BJ (cell line): ENCODE measurements around the gene PDIA5. TPM values are rescaled to one million over a fixed set of nuclear protein-coding genes. Genes with fewer than 3 reads are reported as not detected.

Source experiments
- CTCF ChIA-PET: fragments of 350-600 bp; formaldehyde crosslinking; extraction: SDS; loops from one replicate; lab custom pipeline; 2021; ENCODE audit warnings: antibody characterized with exemption, inconsistent platforms; lab: Yijun Ruan, JAX
- POLR2A ChIA-PET: fragments of 300-600 bp; sonication (Branson Sonifier 250); formaldehyde crosslinking; extraction: SDS; loops from one replicate; lab custom pipeline; 2021; ENCODE audit warnings: antibody characterized with exemption; lab: Charles Lee
- DNase-seq: peaks from one replicate; pipeline ENCODE4 v3.0.0-alpha.2; 2011; ENCODE audit warnings: low read depth
- H3K27me3 ChIP-seq: 2 replicates; pipeline ENCODE4 v1.6.0; 2011; ENCODE audit warnings: low read length; ENCODE audit not compliant: control insufficient read depth, insufficient read depth
- H3K36me3 ChIP-seq: 2 replicates; pipeline ENCODE4 v1.5.1; 2011; ENCODE audit warnings: low read length; ENCODE audit not compliant: control insufficient read depth, insufficient read depth
- H3K4me3 ChIP-seq: 2 replicates; pipeline ENCODE4 v1.5.1; 2011; ENCODE audit warnings: low read depth, mild to moderate bottlenecking, control low read depth, low read length
- CTCF ChIP-seq: IDR thresholded peaks from 2 replicates; pipeline ENCODE4 v1.5.1; 2011; ENCODE audit warnings: low read depth, mild to moderate bottlenecking, control low read depth, inconsistent platforms, low read length, moderate library complexity; ENCODE audit not compliant: insufficient read depth
- polyA plus RNA-seq: library from polyadenylated mRNA; depleted of rRNA; stranded (reverse); fragments of >200 nt; gene quantifications from 2 replicates; pipeline ENCODE4 v1.2.3, GENCODE V29; 2011

PDIA5 gene
- polyA plus RNA-seq, 1 experiment = 47.3 TPM

DNA sequence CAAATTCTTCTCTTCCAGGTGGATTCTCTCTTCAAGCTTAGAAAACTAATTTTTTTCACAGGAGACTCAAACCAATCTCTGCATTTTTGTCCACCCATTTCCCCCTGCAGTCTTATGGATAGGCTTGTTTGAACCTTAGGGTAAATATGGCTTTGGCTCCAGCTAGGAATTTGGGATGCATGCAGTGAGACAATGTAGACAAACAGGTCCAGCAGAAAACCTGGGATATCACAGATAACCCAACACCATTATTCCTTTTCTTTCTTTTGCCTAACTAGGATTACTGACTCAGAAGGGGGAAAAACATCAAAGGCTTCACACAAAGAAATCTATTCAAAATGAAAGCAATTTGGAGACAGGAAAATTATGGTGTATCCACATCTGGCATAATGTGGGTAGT is 28.1 kb upstream of the PDIA5 start:
- no peak for TF ChIP-seq CTCF
- no peak overlapping the region for H3K4me3 ChIP-seq
- no peaks in the 10 kb centered on the region for H3K36me3 ChIP-seq
- ChIA-PET POLR2A (no interaction called here), CTCF (interaction anchor here (1.1 kb wide), 1 partner anchor 345 kb away, joined by 5 read pairs; no protein-coding TSS in a partner anchor)
- peaks cover 28% of the 10 kb centered on the region for H3K27me3 ChIP-seq
- no peak for DNase-seq

GRCh38 chr3:123039178-123039577 is 27.6 kb upstream of the PDIA5 start:
- ChIA-PET CTCF (no interaction called here), POLR2A (no interaction called here)
- Histone ChIP-seq H3K36me3 (no peaks in the 10 kb centered on the region), H3K27me3 (peaks cover 28% of the 10 kb centered on the region), H3K4me3 (no peak overlapping the region)
- DNase-seq = no peak
- no peak for TF ChIP-seq CTCF

- Histone ChIP-seq H3K4me3 (no peak overlapping the region), H3K27me3 (peaks cover 22% of the 10 kb centered on the region), H3K36me3 (no peaks in the 10 kb centered on the region)
- TF ChIP-seq CTCF = no peak
- POLR2A ChIA-PET = no interaction called here
- CTCF ChIA-PET = interaction anchor here (0.7 to 5.0 kb wide), 3 partner anchors 13 to 216 kb away, joined by 3 to 33 read pairs (median 3); partner anchors contain the start of gene SEMA5B
- no peak for DNase-seq
Measured at GRCh38 chr3:123042413-123042812, 24.4 kb upstream of the PDIA5 start.

- ChIA-PET POLR2A (no interaction called here), CTCF (interaction anchor here (0.6 to 1.3 kb wide), 3 partner anchors 13 to 91 kb away, joined by 3 to 4 read pairs (median 3); partner anchors contain the start of gene SEMA5B)
- Histone ChIP-seq H3K27me3 (peaks cover 11% of the 10 kb centered on the region), H3K36me3 (no peaks in the 10 kb centered on the region), H3K4me3 (no peak overlapping the region)
- no peak for DNase-seq
- TF ChIP-seq CTCF = no peak
Measured at GRCh38 chr3:123044981-123045763, 21.7 kb upstream of the PDIA5 start.

- TF ChIP-seq CTCF = no peak
- CTCF ChIA-PET = no interaction called here
- peaks cover 9% of the 10 kb centered on the region for H3K27me3 ChIP-seq
- POLR2A ChIA-PET = no interaction called here
- no peak overlapping the region for H3K4me3 ChIP-seq
- H3K36me3 ChIP-seq = no peaks in the 10 kb centered on the region
- DNase-seq = no peak
Measured at GRCh38 chr3:123046262-123047061, 20.4 kb upstream of the PDIA5 start.
